ENCODE measurements around the gene OIP5.

DNA sequence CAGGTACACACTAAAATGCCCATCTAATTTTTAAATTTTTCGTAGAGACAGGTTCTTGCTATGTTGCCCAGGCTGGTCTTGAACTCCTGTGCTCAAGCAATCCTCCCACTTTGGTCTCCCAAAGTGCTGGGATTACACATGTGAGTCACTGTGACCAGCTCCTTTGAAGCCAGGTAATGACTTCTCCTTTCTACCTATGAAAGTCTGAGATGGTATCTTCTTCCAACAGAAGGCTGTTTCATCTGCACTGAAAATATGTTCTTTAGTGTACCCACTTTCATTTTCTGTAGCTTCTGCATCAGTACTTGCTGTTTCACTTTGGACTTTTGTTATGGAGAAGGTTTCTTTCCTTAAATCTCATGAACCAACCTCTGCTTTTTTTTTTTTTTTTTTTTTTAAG, 8.8 kb downstream of the OIP5 start:
- TF ChIP-seq MAZ (IDR thresholded peaks at IDR 0.05; ENCODE audit: borderline replicate concordance, low read depth, low read length) (no peak), CEBPB (IDR thresholded peaks at IDR 0.05; ENCODE audit: low read depth, low read length) (no peak), POLR2A (IDR thresholded peaks at IDR 0.05; ENCODE audit: low read depth, low read length) (no peak), RCOR1 (IDR thresholded peaks at IDR 0.05; ENCODE audit: insufficient replicate concordance, low read length) (no peak), FOS (IDR thresholded peaks at IDR 0.05; ENCODE audit: low read depth, low read length) (no peak), NFE2L2 (IDR thresholded peaks at IDR 0.05; ENCODE audit: low read depth, low read length) (no peak), RAD21 (IDR thresholded peaks at IDR 0.05; ENCODE audit: low read length) (no peak), RFX5 (IDR thresholded peaks at IDR 0.05; ENCODE audit: low read depth, low read length) (no peak), MXI1 (IDR thresholded peaks at IDR 0.05; ENCODE audit: borderline replicate concordance, low read depth, low read length) (no peak)
- TF ChIP-seq, protein P1, sequence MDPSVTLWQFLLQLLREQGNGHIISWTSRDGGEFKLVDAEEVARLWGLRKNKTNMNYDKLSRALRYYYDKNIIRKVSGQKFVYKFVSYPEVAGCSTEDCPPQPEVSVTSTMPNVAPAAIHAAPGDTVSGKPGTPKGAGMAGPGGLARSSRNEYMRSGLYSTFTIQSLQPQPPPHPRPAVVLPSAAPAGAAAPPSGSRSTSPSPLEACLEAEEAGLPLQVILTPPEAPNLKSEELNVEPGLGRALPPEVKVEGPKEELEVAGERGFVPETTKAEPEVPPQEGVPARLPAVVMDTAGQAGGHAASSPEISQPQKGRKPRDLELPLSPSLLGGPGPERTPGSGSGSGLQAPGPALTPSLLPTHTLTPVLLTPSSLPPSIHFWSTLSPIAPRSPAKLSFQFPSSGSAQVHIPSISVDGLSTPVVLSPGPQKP (IDR thresholded peaks at IDR 0.05; ENCODE audit: borderline replicate concordance, low read depth, low read length): no peak
- TF ChIP-seq, protein P2, sequence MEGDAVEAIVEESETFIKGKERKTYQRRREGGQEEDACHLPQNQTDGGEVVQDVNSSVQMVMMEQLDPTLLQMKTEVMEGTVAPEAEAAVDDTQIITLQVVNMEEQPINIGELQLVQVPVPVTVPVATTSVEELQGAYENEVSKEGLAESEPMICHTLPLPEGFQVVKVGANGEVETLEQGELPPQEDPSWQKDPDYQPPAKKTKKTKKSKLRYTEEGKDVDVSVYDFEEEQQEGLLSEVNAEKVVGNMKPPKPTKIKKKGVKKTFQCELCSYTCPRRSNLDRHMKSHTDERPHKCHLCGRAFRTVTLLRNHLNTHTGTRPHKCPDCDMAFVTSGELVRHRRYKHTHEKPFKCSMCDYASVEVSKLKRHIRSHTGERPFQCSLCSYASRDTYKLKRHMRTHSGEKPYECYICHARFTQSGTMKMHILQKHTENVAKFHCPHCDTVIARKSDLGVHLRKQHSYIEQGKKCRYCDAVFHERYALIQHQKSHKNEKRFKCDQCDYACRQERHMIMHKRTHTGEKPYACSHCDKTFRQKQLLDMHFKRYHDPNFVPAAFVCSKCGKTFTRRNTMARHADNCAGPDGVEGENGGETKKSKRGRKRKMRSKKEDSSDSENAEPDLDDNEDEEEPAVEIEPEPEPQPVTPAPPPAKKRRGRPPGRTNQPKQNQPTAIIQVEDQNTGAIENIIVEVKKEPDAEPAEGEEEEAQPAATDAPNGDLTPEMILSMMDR (conservative IDR thresholded peaks at IDR 0.05; ENCODE audit: low read depth, low read length): no peak
